ENCODE results near the gene C3orf52.

The C3orf52 gene

GRCh38 chr3:112119962-112120836 is 34.0 kb downstream of the C3orf52 start:
- DNase-seq = no peak

DNA sequence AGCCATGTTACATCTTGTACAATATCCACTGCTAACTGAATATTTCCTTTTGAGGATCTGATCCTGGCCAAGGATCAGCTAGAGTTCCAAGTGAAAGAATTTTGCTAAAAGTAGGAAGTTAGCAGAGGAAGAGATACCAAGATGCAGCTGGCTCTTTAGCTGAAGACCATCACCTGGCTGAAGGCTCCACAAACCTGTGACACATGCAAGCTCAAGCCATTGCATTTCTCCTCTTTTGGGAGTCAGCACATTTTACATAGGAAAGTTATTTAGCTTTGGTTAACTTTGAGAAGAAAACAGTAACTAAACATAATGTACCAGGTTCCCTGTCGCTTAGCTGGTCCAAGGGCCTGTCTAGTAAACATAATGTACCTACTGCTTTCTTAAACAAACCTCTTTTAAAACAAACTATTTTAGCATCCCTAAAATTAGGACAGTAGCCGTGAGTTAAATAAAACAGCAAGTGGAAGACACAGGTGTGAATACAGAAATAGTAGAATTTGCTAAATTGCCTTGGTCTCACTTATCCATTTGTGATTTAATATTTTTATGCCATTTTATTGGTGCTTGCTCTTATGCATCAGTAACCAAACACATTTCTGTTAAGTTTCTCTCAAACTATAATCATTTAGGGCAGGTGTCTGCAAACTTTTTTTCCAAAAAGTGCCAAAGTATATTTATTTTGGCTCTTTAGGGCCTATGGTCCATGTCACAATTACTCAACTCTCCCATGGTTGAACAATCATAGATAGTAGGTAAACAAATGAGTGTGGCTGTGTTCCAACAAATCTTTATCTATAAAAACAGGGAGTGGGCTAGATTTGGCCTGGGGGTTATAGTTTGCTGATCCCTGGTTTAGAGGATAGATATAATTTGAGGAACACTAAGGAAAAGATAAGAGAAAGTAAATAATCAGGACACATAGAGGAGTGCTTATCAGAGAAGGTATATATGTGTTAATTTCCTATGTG is 35.7 kb downstream of the C3orf52 start:
- no peak for DNase-seq

DNA sequence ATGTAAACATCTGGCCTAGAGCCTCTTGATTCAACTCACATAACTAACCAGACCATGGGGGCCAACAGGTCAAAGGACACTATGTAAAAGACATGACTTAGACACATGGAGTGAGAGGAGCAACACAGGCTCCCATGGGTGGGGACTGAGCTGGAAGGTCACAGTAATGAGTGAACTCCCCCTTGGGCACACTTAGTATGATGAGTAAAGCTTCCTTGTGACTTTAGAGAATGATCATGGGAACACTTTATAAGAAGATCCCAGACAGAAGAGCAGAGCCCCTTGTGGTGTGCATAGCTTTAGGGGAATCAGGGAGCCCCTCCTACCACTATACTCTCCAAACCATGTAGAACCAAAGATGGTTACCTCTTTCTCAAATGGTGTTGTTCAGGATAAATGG is 36.7 kb downstream of the C3orf52 start:
- DNase-seq = no peak

GRCh38 chr3:112123548-112123947 is 37.4 kb downstream of the C3orf52 start:
- DNase-seq = no peak

- DNase-seq = no peak
These were observed 38.9 kb downstream of the C3orf52 start for GRCh38 chr3:112124907-112125607.

- no peak for DNase-seq
These were observed 40.3 kb downstream of the C3orf52 start for GRCh38 chr3:112126511-112126911.

- peak; percentile 29 for DNase-seq
These were observed 41.6 kb downstream of the C3orf52 start for GRCh38 chr3:112127522-112128494.

GRCh38 chr3:112128843-112129727 is 42.9 kb downstream of the C3orf52 start:
- peak; percentile 63 for DNase-seq

DNA sequence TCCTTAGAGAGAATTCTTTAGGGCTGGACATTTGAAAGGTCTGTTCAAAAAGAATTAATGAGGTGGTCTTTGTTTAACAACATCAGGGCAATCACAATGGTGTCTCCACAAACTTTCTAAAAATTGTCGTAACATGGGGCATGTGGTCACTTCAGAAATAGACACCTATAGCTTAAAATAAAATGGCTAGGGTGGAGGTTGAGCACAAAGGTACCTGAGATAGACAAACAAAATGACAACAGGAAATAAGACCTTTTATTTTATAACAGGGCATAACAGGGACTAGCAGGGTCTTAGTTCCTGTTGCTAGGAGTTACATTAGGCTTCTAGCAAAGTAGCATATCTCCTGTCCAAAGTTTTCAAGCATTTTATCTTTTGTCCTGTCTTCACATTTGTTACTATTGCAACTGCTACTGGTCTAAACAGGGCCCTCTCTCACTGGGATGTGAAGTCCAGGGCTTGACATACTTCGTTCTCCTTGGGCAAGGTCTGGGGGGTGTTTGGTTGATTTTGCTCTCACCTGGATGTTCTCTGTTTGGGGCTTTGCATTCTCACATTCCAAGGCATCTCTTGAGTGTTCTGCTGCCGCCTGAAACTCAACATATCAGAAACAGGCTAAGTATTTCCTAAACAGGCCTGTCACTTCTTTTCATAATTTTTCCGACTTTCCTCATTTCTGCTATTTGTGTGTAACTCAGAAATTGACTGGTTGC is 43.9 kb downstream of the C3orf52 start:
- no peak for DNase-seq

DNA sequence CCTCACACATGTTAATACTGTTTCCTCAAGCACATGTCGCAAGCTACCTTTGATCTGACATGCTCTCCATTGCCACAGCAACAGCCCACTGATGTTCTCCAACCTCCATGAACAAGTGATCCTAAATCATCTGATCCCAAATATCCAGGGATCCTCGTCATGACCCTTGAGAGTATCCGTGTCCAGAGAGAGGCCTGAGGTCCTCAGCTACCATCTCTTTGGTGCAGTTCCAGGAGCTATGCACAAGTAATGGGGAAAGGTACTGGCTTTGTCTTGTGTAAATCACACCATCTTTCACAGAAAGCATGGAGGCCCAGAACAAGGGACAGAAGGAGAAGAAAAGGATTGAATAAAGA is 44.4 kb downstream of the C3orf52 start:
- no peak for DNase-seq

GRCh38 chr3:112131111-112131510 is 44.9 kb downstream of the C3orf52 start:
- no peak for DNase-seq

DNA sequence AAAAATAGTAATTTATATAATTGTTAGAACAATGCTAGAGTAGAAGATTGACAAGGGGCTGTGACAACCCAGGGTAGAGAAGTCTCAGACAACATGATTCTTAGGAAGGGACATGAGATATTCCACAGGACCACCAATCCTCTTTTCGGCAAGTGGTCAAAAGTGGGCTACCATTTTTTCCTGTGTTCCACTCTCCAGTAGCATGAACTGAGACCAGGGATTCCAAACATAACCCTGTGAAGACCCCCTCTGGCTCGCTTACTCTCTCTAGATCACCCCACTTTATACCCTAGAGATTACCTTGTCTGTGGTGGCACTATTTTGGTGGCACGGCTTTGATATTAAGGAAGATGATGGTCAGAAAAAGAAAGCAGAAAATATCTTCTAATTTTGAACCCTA is 45.9 kb downstream of the C3orf52 start:
- DNase-seq = no peak

GRCh38 chr3:112132554-112132953 is 46.4 kb downstream of the C3orf52 start:
- no peak for DNase-seq

GRCh38 chr3:112132975-112133448 is 46.8 kb downstream of the C3orf52 start, which contains the start of gene GCSAM:
Gene GCSAM, minus strand, starts transcription at chr3:112133248. Its CDS starts 128 bp downstream, at chr3:112133120.
- DNase-seq = peak; percentile 70

DNA sequence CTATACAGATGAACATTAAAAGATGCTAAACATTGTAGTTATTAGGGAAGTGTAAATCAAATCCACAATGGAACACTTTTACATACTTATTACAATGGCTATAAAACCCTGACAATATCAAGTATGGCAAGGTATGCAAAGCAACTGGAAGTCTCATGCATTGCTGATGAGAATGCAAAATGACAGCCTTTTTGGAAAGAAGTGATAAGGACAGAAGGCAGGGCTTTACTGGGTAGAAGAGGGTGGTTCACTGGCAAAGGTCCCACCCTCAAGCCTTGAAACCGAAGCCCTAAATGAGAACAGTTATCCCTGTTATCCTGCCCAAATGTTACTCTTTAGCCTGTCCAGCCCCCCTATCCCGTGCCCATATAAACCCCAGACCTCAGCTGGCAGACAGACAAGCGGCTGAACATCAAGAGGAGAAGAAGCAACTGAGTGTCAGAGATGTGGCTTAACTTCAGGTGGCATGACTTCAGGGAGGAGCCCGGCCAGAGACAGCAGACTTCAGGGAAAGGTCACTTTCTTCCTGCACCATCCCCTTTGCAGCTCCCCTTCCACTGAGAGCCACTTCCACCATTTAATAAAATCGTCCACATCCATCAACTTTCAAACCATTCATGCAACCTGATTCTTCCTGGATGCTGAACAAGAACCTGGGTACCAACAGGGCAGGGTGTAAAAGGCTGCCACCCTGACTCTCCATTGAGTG is 47.6 kb downstream of the C3orf52 start:
- DNase-seq = no peak

DNA sequence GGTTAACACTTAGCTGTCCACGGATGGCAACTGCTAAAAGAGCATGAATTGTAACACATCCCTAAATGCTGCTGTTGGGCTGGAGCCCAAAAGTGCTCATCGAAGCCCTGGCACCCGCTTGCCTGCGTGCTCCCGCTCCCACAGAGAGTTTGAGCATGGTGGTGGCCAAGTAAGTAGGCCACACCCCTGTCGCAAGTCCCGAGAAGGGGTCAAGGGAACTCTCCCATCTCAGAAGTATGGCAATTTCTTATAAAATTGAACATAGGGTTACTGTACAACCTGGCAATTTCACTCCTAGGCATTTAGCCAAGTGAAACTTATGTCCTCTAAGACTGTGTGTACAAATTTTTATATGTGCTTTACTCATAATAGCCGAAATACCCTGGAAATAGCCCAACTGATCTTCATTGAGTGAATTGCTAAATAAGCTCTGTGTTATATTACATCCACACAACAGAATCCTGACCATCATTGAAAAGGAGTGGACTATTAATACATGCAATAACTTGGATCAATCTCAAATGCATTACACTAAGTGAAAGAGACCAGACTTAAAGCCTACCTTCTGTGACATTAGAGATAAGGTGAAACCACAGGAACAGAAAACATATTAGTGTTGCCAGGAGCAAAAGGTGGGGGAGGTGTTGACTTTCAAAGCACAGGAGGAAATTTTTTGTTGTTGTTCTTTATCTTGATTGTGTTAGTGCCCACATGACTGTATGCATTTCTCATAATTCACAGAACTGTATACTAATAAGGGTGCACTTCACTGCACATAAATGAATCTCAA is 48.3 kb downstream of the C3orf52 start:
- DNase-seq = no peak

DNA sequence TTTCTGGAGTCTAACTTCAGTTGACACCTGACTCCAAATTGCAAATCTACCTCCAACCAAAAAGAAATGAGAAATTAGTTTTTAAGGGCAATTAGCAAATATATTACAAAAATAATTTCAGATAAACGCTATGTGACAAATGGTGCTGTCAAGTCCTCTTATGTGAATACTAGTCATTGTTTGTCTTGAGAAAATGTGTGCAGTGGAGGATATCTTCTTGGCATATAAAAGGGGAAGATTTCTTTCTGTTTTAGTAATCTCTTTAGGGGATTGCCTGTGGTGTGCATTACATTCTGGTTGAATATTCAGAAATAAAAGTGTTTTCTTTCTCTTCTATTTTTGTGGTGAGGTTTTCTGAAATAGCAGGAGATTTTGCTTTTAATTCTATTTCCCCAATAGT is 49.9 kb downstream of the C3orf52 start:
- DNase-seq = no peak

- DNase-seq = peak; percentile 49
These were observed 50.9 kb downstream of the C3orf52 start for GRCh38 chr3:112136959-112137693.
